Measurements from ENCODE around the gene SCN4A. TPM values are rescaled to one million over a fixed set of nuclear protein-coding genes. Genes with fewer than 3 reads are reported as not detected.
A peak's percentile ranks its signal among the peaks of the same experiment; 100 is the strongest.
"Not testable (repeated sequence)": the region's sequence is repeated elsewhere in the genome, so short reads cannot be mapped to it uniquely, and the experiment has no call there.

The SCN4A gene
- total RNA-seq, 4 donors from 2014 or later = 0.83 TPM; not detected in 3

- not testable (repeated sequence) for H3K27me3 ChIP-seq, DNase-seq, H3K36me3 ChIP-seq, H3K9me3 ChIP-seq, H3K4me3 ChIP-seq, H3K4me1 ChIP-seq, H3K27ac ChIP-seq
Observed at GRCh38 chr17:63892316-63893037, 80.2 kb downstream of the SCN4A start.

DNA sequence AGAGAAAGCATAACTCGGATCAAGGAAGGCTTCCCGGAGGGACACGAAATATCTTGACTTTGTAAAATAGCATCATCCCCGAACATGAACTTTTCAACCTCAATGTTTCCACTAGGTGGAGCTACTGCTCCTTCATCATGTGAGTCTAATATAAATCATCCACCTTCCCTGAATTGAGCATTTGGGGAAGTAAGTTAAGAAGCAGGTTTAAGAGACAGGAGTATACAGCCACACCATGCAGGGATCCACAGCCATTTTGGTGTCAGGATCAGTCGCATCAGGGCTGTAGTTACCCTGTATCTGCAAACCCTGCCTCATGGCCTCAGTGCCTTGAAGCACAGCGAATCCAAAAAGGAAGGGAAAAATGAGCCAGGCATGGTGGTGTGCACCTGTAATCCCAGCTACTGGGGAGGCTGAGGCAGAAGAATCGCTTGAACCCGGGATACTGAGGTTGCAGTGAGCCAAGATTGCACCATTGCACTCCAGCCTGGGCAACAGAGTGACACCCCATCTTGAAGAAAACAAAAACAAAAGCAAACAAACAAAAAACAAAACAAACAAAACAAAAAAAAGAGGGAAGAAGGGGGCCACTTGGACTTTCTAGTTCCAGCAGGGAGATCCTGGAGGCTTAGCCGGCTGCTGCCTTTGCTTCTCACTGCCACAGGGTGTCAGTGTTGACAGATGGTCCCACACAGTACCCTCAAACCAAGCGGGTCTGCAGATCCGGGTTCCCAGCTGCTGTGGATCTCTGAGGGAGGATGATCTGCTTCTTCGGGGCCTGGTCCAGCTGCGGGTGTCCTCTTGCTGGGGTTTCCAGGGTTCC lies 83.5 kb downstream of the SCN4A start:
- TF ChIP-seq, protein P1, sequence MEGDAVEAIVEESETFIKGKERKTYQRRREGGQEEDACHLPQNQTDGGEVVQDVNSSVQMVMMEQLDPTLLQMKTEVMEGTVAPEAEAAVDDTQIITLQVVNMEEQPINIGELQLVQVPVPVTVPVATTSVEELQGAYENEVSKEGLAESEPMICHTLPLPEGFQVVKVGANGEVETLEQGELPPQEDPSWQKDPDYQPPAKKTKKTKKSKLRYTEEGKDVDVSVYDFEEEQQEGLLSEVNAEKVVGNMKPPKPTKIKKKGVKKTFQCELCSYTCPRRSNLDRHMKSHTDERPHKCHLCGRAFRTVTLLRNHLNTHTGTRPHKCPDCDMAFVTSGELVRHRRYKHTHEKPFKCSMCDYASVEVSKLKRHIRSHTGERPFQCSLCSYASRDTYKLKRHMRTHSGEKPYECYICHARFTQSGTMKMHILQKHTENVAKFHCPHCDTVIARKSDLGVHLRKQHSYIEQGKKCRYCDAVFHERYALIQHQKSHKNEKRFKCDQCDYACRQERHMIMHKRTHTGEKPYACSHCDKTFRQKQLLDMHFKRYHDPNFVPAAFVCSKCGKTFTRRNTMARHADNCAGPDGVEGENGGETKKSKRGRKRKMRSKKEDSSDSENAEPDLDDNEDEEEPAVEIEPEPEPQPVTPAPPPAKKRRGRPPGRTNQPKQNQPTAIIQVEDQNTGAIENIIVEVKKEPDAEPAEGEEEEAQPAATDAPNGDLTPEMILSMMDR (IDR thresholded peaks at IDR 0.05) = peak in 4 of 6 experiments; percentile 14 to 34 (median 28)

More for the DNA sequence above, 83.5 kb downstream of the SCN4A start:
- H3K4me3 ChIP-seq, H3K9me3 ChIP-seq, H3K27ac ChIP-seq, H3K36me3 ChIP-seq, H3K27me3 ChIP-seq, H3K4me1 ChIP-seq: not testable (repeated sequence)
- DNase-seq = peak in 1 of 3 donors; percentile 27

Small RNAs within 50 kb of the gene (small RNA-seq; reads per million reads assigned to genes)
- gene AC127029.1 (0 reads per million in 2 donors), gene GH1 (0 reads per million in 2 donors)

Other genes starting within 250 kb of the SCN4A start
- gene STRADA, start 231.1 kb downstream of the SCN4A start, total RNA-seq = 10 to 100 TPM; 14.2 to 52.8 (median 40.4) TPM
- gene CCDC47, start 199.3 kb downstream of the SCN4A start, total RNA-seq = 10 to 100 TPM; 79.8 to 91.8 (median 89.1) TPM
- 100 to 1,000 TPM in 3 of 4 donors, 10 to 100 TPM in 1; 78.5 to 334 (median 148) TPM for gene DDX42, start 198.7 kb downstream of the SCN4A start, total RNA-seq
- gene PSMC5, start 145.5 kb downstream of the SCN4A start, total RNA-seq = 100 to 1,000 TPM in 1 of 4 donors, 10 to 100 TPM in 3; 61.1 to 126 (median 67.3) TPM
- 100 to 1,000 TPM in 1 of 4 donors, 10 to 100 TPM in 3; 19.6 to 133 (median 51.6) TPM for gene FTSJ3, start 145.3 kb downstream of the SCN4A start, total RNA-seq
- gene SMARCD2, start 130.2 kb downstream of the SCN4A start, total RNA-seq = 100 to 1,000 TPM; 124 to 193 (median 151) TPM
- gene CSH2, start 99.2 kb downstream of the SCN4A start, total RNA-seq = not detected
- not detected for gene GH2, start 91.0 kb downstream of the SCN4A start, total RNA-seq
- not detected for gene CSH1, start 76.3 kb downstream of the SCN4A start, total RNA-seq
- gene CSHL1, start 61.7 kb downstream of the SCN4A start, total RNA-seq = not detected
- not detected for gene GH1, start 54.1 kb downstream of the SCN4A start, total RNA-seq
- gene CD79B, start 40.6 kb downstream of the SCN4A start, total RNA-seq = 10 to 100 TPM in 1 of 4 donors, 1 to 10 TPM in 2, not detected in 1; 2.4 to 44.6 (median 4.4) TPM
- gene PRR29, start 25.4 kb upstream of the SCN4A start, total RNA-seq = under 1 TPM in 1 of 4 donors, not detected in 3; 0.27 TPM
- 10 to 100 TPM in 2 of 4 donors, 1 to 10 TPM in 2; 2.1 to 25.6 (median 9.7) TPM for gene ICAM2, start 47.7 kb upstream of the SCN4A start, total RNA-seq
- 10 to 100 TPM; 17.2 to 30.0 (median 24.0) TPM for gene ERN1, start 157.2 kb upstream of the SCN4A start, total RNA-seq

Measured in Peyer's patch (tissue), 4 donors.